GM23248 (cell line): ENCODE results near the gene LGR6. TPM values are rescaled to one million over a fixed set of nuclear protein-coding genes. Genes with fewer than 3 reads are reported as not detected.

Experiments
- DNase-seq: peaks from one replicate; pipeline ENCODE4 v3.0.0-alpha.2; 2015
- H2AFZ ChIP-seq: fragments of 200-600 bp; sonication (generic); 2 replicates; pipeline ENCODE4 v1.6.1; 2016; ENCODE audit warnings: antibody characterized with exemption
- H3F3A ChIP-seq: fragments of 200-600 bp; sonication (generic); 2 replicates; pipeline ENCODE4 v1.6.1; 2016; ENCODE audit warnings: mild to moderate bottlenecking, antibody characterized with exemption, mixed run types; ENCODE audit not compliant: insufficient read depth
- H3K27ac ChIP-seq: fragments of 200-600 bp; sonication (generic); 2 replicates; pipeline ENCODE4 v1.5.1; 2016; ENCODE audit warnings: mild to moderate bottlenecking
- H3K27me3 ChIP-seq: fragments of 200-600 bp; sonication (generic); replicated peaks from 2 replicates; pipeline ENCODE4 v1.6.1; 2016; ENCODE audit warnings: mild to moderate bottlenecking; ENCODE audit not compliant: insufficient read depth
- H3K36me3 ChIP-seq: fragments of 200-600 bp; sonication (generic); 2 replicates; pipeline ENCODE4 v1.6.1; 2016; ENCODE audit warnings: low read depth, mild to moderate bottlenecking
- H3K4me1 ChIP-seq: fragments of 200-600 bp; sonication (generic); 2 replicates; pipeline ENCODE4 v1.6.1; 2016; ENCODE audit warnings: mild to moderate bottlenecking; ENCODE audit not compliant: insufficient read depth
- H3K4me2 ChIP-seq: fragments of 200-600 bp; sonication (generic); one replicate; pipeline ENCODE4 v1.6.1; 2016; ENCODE audit warnings: mild to moderate bottlenecking; ENCODE audit not compliant: unreplicated experiment
- H3K4me3 ChIP-seq: fragments of 200-600 bp; sonication (generic); 2 replicates; pipeline ENCODE4 v1.5.1; 2016; ENCODE audit warnings: mild to moderate bottlenecking
- H3K79me2 ChIP-seq: fragments of 200-600 bp; sonication (generic); 2 replicates; pipeline ENCODE4 v1.6.1; 2016; ENCODE audit warnings: mild to moderate bottlenecking; ENCODE audit not compliant: insufficient read depth
- H3K9ac ChIP-seq: fragments of 200-600 bp; sonication (generic); 2 replicates; pipeline ENCODE4 v1.6.1; 2016; ENCODE audit warnings: mild to moderate bottlenecking
- H3K9me2 ChIP-seq: fragments of 200-600 bp; sonication (generic); 2 replicates; pipeline ENCODE4 v1.6.1; 2016; ENCODE audit warnings: mixed run types, mild to moderate bottlenecking, moderate library complexity; ENCODE audit not compliant: insufficient read depth
- H3K9me3 ChIP-seq: fragments of 200-600 bp; sonication (generic); one replicate; pipeline ENCODE4 v1.6.1; 2017; ENCODE audit warnings: low read depth
- H4K20me1 ChIP-seq: fragments of 200-600 bp; sonication (generic); 2 replicates; pipeline ENCODE4 v1.6.0; 2016; ENCODE audit not compliant: insufficient read depth
- EZH2 ChIP-seq: fragments of 200-600 bp; sonication (generic); IDR thresholded peaks from 2 replicates; pipeline ENCODE4 v1.6.1; 2018; ENCODE audit warnings: antibody characterized with exemption, mild to moderate bottlenecking; ENCODE audit not compliant: insufficient read depth, poor library complexity, severe bottlenecking
- EZH2phosphoT487 ChIP-seq: fragments of 200-600 bp; sonication (generic); IDR thresholded peaks from 2 replicates; pipeline ENCODE4 v1.6.1; 2018; ENCODE audit warnings: antibody characterized with exemption, moderate library complexity, mild to moderate bottlenecking, low read depth; ENCODE audit not compliant: insufficient read depth
- whole genome bisulfite sequencing, 2 experiments: methylation state at CpG; one replicate each; pipeline ENCODE4 v1.1.6; 2015 to 2017; ENCODE audit warnings: low lambda C conversion rate in 2 of 2, low coverage in 1 of 2; ENCODE audit errors: missing lambda C conversion rate in 2 of 2; 5-methylcytosine and 5-hydroxymethylcytosine counted together
- in situ Hi-C: fragments of 300-500 bp; cut with MboI; formaldehyde crosslinking; loops from 2 replicates; pipeline ENCODE4 v1.15.0; 2020
- polyA plus RNA-seq: library from polyadenylated mRNA; unstranded; fragments of >200 nt; fragmentation: Nextera tagmentation; extraction: Ambion mirVana; gene quantifications from 2 replicates; pipeline ENCODE4 v1.2.1, GENCODE V29; 2016
- total RNA-seq: library from RNA; depleted of rRNA; stranded (reverse); fragments of >200 nt; shearing (Covaris generic); gene quantifications from 2 replicates; pipeline ENCODE4 v1.2.3, GENCODE V29; 2014

The LGR6 gene
- total and polyA plus RNA-seq, 2 experiments from 2014 or later = not detected

- H2AFZ ChIP-seq = no peak overlapping the region
- no peaks in the 10 kb centered on the region for H3K27me3 ChIP-seq
- H3K4me1 ChIP-seq = peaks cover 7% of the 10 kb centered on the region; the same call in 1 of the 2 replicates
- in situ Hi-C loops = no loop called here
- no peak overlapping the region for H3K4me2 ChIP-seq
- no peak for TF ChIP-seq EZH2
- no peak for TF ChIP-seq EZH2phosphoT487
- H3K4me3 ChIP-seq = no peak overlapping the region
- no peaks in the 10 kb centered on the region for H3K9me3 ChIP-seq
- no peak overlapping the region for H3K27ac ChIP-seq
- no peaks in the 10 kb centered on the region for H3K79me2 ChIP-seq
- no peaks in the 10 kb centered on the region for H3K36me3 ChIP-seq
- H3K9ac ChIP-seq = no peak overlapping the region
- no peaks in the 10 kb centered on the region for H3F3A ChIP-seq
- DNase-seq = no peak
- WGBS, 2 experiments = 62 to 63% methylated on average over 11 to 12 of the region's 12 CpGs
- H3K9me2 ChIP-seq = no peaks in the 10 kb centered on the region
- no peaks in the 10 kb centered on the region for H4K20me1 ChIP-seq
Observed at GRCh38 chr1:202163281-202164270, 30.0 kb upstream of the LGR6 start.

- no peak for DNase-seq
- 66% methylated on average over 11 of the region's 11 CpGs for WGBS, 2 experiments
- no peak overlapping the region for H3K9ac ChIP-seq
- no peak for TF ChIP-seq EZH2phosphoT487
- no peak for TF ChIP-seq EZH2
- H3K27ac ChIP-seq = no peak overlapping the region
- no peaks in the 10 kb centered on the region for H3K9me2 ChIP-seq
- no peaks in the 10 kb centered on the region for H3K9me3 ChIP-seq
- H3K4me3 ChIP-seq = no peak overlapping the region
- no peaks in the 10 kb centered on the region for H3K36me3 ChIP-seq
- H3K4me2 ChIP-seq = no peak overlapping the region
- H2AFZ ChIP-seq = no peak overlapping the region
- H3K27me3 ChIP-seq = no peaks in the 10 kb centered on the region
- H4K20me1 ChIP-seq = no peaks in the 10 kb centered on the region
- H3K79me2 ChIP-seq = no peaks in the 10 kb centered on the region
- H3F3A ChIP-seq = no peaks in the 10 kb centered on the region
- in situ Hi-C loops = no loop called here
- peaks cover 7% of the 10 kb centered on the region; the same call in 1 of the 2 replicates for H3K4me1 ChIP-seq
Observed at GRCh38 chr1:202164271-202165037, 29.1 kb upstream of the LGR6 start.

GRCh38 chr1:202165267-202165941, 28.2 kb upstream of the LGR6 start:
- in situ Hi-C loops = no loop called here
- Histone ChIP-seq H3K36me3 (no peaks in the 10 kb centered on the region), H3K27me3 (no peaks in the 10 kb centered on the region), H3K4me2 (no peak overlapping the region), H4K20me1 (no peaks in the 10 kb centered on the region), H3F3A (no peaks in the 10 kb centered on the region), H3K4me3 (no peak overlapping the region), H3K9me2 (no peaks in the 10 kb centered on the region), H3K9ac (no peak overlapping the region), H3K79me2 (no peaks in the 10 kb centered on the region), H3K4me1 (peaks cover 7% of the 10 kb centered on the region; the same call in 1 of the 2 replicates), H3K27ac (no peak overlapping the region), H3K9me3 (no peaks in the 10 kb centered on the region), H2AFZ (no peak overlapping the region)
- TF ChIP-seq EZH2phosphoT487 (no peak), EZH2 (no peak)
- no peak for DNase-seq
- WGBS, 2 experiments = 87 to 88% methylated on average over 20 of the region's 20 CpGs
